Measurements from ENCODE around the gene DMWD.
"Not testable (repeated sequence)": the region's sequence is repeated elsewhere in the genome, so short reads cannot be mapped to it uniquely, and the experiment has no call there.

The DMWD gene

DNA sequence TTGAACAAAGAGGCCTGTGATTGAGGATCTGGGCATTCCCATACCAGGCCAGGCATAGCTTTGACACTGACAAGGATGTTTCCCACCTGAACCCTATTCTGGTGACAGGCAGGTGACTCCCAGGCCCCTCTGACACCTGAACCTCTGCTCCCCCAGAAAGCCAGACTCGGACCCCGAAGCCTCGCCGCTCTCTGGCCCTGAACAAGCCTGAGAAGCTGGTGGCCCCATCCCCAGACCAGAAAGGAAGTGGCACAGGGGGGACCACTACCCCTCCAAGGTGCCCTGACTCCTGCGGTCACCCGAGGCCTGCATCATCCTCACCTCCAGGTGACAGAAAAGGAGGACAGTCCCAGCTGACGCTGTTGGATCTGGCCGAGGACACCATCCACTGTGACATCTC is 38.3 kb downstream of the DMWD start:
- Histone ChIP-seq H3K79me2 (ENCODE audit: insufficient read depth, low read length) (no peaks in the 10 kb centered on the region), H2AFZ (ENCODE audit: low read depth, low read length, severe bottlenecking) (no peak overlapping the region), H3K9me3 (ENCODE audit: insufficient read depth, low read length) (no peaks in the 10 kb centered on the region), H3K4me3 (ENCODE audit: insufficient read depth, low read length, poor library complexity, severe bottlenecking) (no peak overlapping the region), H3K27me3 (ENCODE audit: low read length) (no peaks in the 10 kb centered on the region), H3K4me2 (ENCODE audit: low read depth, low read length, poor library complexity, severe bottlenecking) (no peak overlapping the region), H3K36me3 (ENCODE audit: low read length) (no peaks in the 10 kb centered on the region), H4K20me1 (ENCODE audit: low read depth, low read length) (no peaks in the 10 kb centered on the region), H3F3A (ENCODE audit: insufficient read depth) (no peaks in the 10 kb centered on the region), H3K9me2 (replicated peaks; ENCODE audit: insufficient read depth, low read length) (no peaks in the 10 kb centered on the region), H3K9ac (ENCODE audit: low read length) (no peak overlapping the region), H3K27ac (ENCODE audit: low read depth, low read length) (no peak overlapping the region)
- no peak for TF ChIP-seq EZH2phosphoT487 (conservative IDR thresholded peaks at IDR 0.05; ENCODE audit: low read length)
- TF ChIP-seq, protein P1, sequence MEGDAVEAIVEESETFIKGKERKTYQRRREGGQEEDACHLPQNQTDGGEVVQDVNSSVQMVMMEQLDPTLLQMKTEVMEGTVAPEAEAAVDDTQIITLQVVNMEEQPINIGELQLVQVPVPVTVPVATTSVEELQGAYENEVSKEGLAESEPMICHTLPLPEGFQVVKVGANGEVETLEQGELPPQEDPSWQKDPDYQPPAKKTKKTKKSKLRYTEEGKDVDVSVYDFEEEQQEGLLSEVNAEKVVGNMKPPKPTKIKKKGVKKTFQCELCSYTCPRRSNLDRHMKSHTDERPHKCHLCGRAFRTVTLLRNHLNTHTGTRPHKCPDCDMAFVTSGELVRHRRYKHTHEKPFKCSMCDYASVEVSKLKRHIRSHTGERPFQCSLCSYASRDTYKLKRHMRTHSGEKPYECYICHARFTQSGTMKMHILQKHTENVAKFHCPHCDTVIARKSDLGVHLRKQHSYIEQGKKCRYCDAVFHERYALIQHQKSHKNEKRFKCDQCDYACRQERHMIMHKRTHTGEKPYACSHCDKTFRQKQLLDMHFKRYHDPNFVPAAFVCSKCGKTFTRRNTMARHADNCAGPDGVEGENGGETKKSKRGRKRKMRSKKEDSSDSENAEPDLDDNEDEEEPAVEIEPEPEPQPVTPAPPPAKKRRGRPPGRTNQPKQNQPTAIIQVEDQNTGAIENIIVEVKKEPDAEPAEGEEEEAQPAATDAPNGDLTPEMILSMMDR (IDR thresholded peaks at IDR 0.05; ENCODE audit: insufficient read depth, low read length, poor library complexity, severe bottlenecking): no peak

DNA sequence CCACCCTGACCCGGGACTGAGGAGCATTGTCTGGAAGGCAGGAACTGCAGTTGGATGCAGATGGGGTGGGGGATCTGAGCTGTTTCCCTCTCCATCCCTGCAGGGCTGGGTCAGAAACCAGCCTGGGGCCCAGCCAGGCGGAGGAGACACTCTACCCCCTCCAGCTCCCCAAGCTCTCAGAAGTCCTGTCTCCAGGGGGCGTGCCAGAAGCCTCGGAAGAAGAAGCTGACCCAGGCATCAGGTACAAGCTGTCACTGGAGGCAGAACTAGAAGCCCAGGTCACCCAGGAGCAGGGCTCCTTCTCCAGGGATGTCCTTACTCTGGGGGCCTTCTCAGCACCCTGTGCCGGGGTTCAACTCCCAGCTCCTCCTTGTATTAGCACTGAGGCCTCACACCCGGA is 39.1 kb downstream of the DMWD start:
- no peak overlapping the region for H3K4me3 ChIP-seq (ENCODE audit: insufficient read depth, low read length, poor library complexity, severe bottlenecking)
- H4K20me1 ChIP-seq (ENCODE audit: low read depth, low read length): no peaks in the 10 kb centered on the region
- H3K9me3 ChIP-seq (ENCODE audit: insufficient read depth, low read length): no peaks in the 10 kb centered on the region
- no peak for TF ChIP-seq EZH2phosphoT487 (conservative IDR thresholded peaks at IDR 0.05; ENCODE audit: low read length)
- TF ChIP-seq, protein P1 (IDR thresholded peaks at IDR 0.05; ENCODE audit: insufficient read depth, low read length, poor library complexity, severe bottlenecking): no peak
- H3F3A ChIP-seq (ENCODE audit: insufficient read depth): no peaks in the 10 kb centered on the region
- H3K4me2 ChIP-seq (ENCODE audit: low read depth, low read length, poor library complexity, severe bottlenecking): no peak overlapping the region
- H3K9ac ChIP-seq (ENCODE audit: low read length): no peak overlapping the region
- H2AFZ ChIP-seq (ENCODE audit: low read depth, low read length, severe bottlenecking): no peak overlapping the region
- H3K36me3 ChIP-seq (ENCODE audit: low read length): no peaks in the 10 kb centered on the region
- H3K9me2 ChIP-seq (replicated peaks; ENCODE audit: insufficient read depth, low read length): no peaks in the 10 kb centered on the region
- H3K27me3 ChIP-seq (ENCODE audit: low read length): no peaks in the 10 kb centered on the region
- H3K27ac ChIP-seq (ENCODE audit: low read depth, low read length): no peak overlapping the region
- no peaks in the 10 kb centered on the region for H3K79me2 ChIP-seq (ENCODE audit: insufficient read depth, low read length)

DNA sequence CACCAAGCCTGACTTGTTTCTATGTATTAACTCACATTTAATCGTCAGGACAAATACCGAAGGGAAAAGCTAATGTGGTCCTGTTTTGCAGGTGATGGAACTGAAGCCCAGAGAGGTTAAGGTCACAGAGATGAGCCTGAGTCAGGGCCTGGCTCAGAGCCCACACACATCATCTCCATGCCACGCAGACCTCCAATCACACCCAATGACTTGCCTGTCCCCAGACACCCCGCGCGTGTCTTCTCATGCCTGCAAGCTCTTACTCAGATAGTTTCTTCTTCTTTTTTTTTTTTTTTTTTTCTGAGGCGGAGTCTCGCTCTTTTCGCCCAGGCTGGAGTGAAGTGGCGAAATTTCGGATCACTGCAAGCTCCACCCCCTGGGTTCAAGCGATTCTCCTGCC is 40.0 kb downstream of the DMWD start:
- TF ChIP-seq, protein P1 (IDR thresholded peaks at IDR 0.05; ENCODE audit: insufficient read depth, low read length, poor library complexity, severe bottlenecking): no peak
- TF ChIP-seq EZH2phosphoT487 (conservative IDR thresholded peaks at IDR 0.05; ENCODE audit: low read length): no peak
- H3K36me3 ChIP-seq (ENCODE audit: low read length): no peaks in the 10 kb centered on the region
- H3K9me3 ChIP-seq (ENCODE audit: insufficient read depth, low read length): no peaks in the 10 kb centered on the region
- H3K4me3 ChIP-seq (ENCODE audit: insufficient read depth, low read length, poor library complexity, severe bottlenecking): no peak overlapping the region
- H3K9ac ChIP-seq (ENCODE audit: low read length): no peak overlapping the region
- no peak overlapping the region for H3K4me2 ChIP-seq (ENCODE audit: low read depth, low read length, poor library complexity, severe bottlenecking)
- no peaks in the 10 kb centered on the region for H3F3A ChIP-seq (ENCODE audit: insufficient read depth)
- H3K27me3 ChIP-seq (ENCODE audit: low read length): no peaks in the 10 kb centered on the region
- H4K20me1 ChIP-seq (ENCODE audit: low read depth, low read length): no peaks in the 10 kb centered on the region
- H3K79me2 ChIP-seq (ENCODE audit: insufficient read depth, low read length): no peaks in the 10 kb centered on the region
- H3K27ac ChIP-seq (ENCODE audit: low read depth, low read length): no peak overlapping the region
- H2AFZ ChIP-seq (ENCODE audit: low read depth, low read length, severe bottlenecking): no peak overlapping the region
- H3K9me2 ChIP-seq (replicated peaks; ENCODE audit: insufficient read depth, low read length): no peaks in the 10 kb centered on the region

DNA sequence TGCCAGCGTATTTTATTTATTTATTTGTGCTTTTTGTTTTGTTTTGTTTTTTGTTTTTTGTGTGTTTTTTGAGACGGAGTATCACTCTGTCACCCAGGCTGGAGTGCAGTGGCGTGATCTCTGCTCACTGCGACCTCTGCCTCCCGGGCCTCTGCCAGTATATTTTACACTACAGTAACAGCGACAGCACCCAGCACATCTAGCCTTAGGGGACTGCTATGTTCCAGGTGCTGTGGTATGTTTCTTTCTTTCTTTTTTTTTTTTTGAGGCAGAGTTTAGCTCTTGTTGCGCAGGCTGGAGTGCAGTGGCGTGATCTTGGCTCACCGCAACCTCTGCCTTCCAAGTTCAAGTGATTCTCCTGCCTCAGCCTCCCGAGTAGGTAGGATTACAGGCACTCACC is 41.2 kb downstream of the DMWD start:
- H3K79me2 ChIP-seq (ENCODE audit: insufficient read depth, low read length); H3K36me3 ChIP-seq (ENCODE audit: low read length); H3K4me2 ChIP-seq (ENCODE audit: low read depth, low read length, poor library complexity, severe bottlenecking); H3K4me3 ChIP-seq (ENCODE audit: insufficient read depth, low read length, poor library complexity, severe bottlenecking); H3K9me3 ChIP-seq (ENCODE audit: insufficient read depth, low read length); H3K27ac ChIP-seq (ENCODE audit: low read depth, low read length); H4K20me1 ChIP-seq (ENCODE audit: low read depth, low read length); H3K9me2 ChIP-seq (replicated peaks; ENCODE audit: insufficient read depth, low read length); H3K9ac ChIP-seq (ENCODE audit: low read length); H2AFZ ChIP-seq (ENCODE audit: low read depth, low read length, severe bottlenecking); H3F3A ChIP-seq (ENCODE audit: insufficient read depth); H3K27me3 ChIP-seq (ENCODE audit: low read length): not testable (repeated sequence)

Measured in SU-DHL-6 (cell line).